ENCODE data around the gene RPL4.
"Not testable (repeated sequence)": the region's sequence is repeated elsewhere in the genome, so short reads cannot be mapped to it uniquely, and the experiment has no call there.

RPL4 gene

GRCh38 chr15:66489179-66489791 is 15.4 kb downstream of the RPL4 start:
- no peak for DNase-seq

GRCh38 chr15:66488525-66488924 is 16.1 kb downstream of the RPL4 start:
- no peak for DNase-seq

GRCh38 chr15:66486887-66487286 is 17.8 kb downstream of the RPL4 start:
- DNase-seq = no peak

- DNase-seq = no peak
These were observed 20.0 kb downstream of the RPL4 start for GRCh38 chr15:66484539-66485112.

- no peak for DNase-seq
These were observed 21.5 kb downstream of the RPL4 start for GRCh38 chr15:66483131-66483566.

- DNase-seq = no peak
These were observed 22.1 kb downstream of the RPL4 start for GRCh38 chr15:66482539-66482938.

- DNase-seq = no peak
These were observed 23.4 kb downstream of the RPL4 start for GRCh38 chr15:66481107-66481856.

GRCh38 chr15:66480267-66480666 is 24.4 kb downstream of the RPL4 start:
- DNase-seq = no peak

- DNase-seq = no peak
These were observed 27.6 kb downstream of the RPL4 start for GRCh38 chr15:66477011-66477410.

GRCh38 chr15:66476535-66476934 is 28.1 kb downstream of the RPL4 start:
- no peak for DNase-seq

GRCh38 chr15:66474963-66475362 is 29.7 kb downstream of the RPL4 start:
- DNase-seq = no peak

- no peak for DNase-seq
These were observed 30.5 kb downstream of the RPL4 start for GRCh38 chr15:66474135-66474534.

- DNase-seq = no peak
These were observed 32.3 kb downstream of the RPL4 start for GRCh38 chr15:66472176-66472999.

GRCh38 chr15:66470825-66471224 is 33.8 kb downstream of the RPL4 start:
- not testable (repeated sequence) for DNase-seq

- not testable (repeated sequence) for DNase-seq
These were observed 37.3 kb downstream of the RPL4 start for GRCh38 chr15:66467162-66468040.

- DNase-seq = not testable (repeated sequence)
These were observed 39.4 kb downstream of the RPL4 start for GRCh38 chr15:66465294-66465693.

- DNase-seq = no peak
These were observed 42.0 kb downstream of the RPL4 start for GRCh38 chr15:66462627-66463026.

GRCh38 chr15:66461917-66462316 is 42.7 kb downstream of the RPL4 start:
- no peak for DNase-seq

GRCh38 chr15:66461294-66461693 is 43.4 kb downstream of the RPL4 start:
- DNase-seq = not testable (repeated sequence)

- DNase-seq = no peak
These were observed 44.6 kb downstream of the RPL4 start for GRCh38 chr15:66459818-66460615.

- DNase-seq = no peak
These were observed 48.4 kb downstream of the RPL4 start for GRCh38 chr15:66456211-66456610.

Data from activated CD4-positive, CD25-positive, alpha-beta regulatory T cell (primary cell).